DMS53 (cell line): ENCODE results near the gene MYOM1.
A peak's percentile ranks its signal among the peaks of the same experiment; 100 is the strongest.
"Not testable (repeated sequence)": the region's sequence is repeated elsewhere in the genome, so short reads cannot be mapped to it uniquely, and the experiment has no call there.

Experiments used
- DNase-seq: peaks from one replicate; lab custom pipeline; 2025; lab: John Stamatoyannopoulos, UW

The MYOM1 gene

DNA sequence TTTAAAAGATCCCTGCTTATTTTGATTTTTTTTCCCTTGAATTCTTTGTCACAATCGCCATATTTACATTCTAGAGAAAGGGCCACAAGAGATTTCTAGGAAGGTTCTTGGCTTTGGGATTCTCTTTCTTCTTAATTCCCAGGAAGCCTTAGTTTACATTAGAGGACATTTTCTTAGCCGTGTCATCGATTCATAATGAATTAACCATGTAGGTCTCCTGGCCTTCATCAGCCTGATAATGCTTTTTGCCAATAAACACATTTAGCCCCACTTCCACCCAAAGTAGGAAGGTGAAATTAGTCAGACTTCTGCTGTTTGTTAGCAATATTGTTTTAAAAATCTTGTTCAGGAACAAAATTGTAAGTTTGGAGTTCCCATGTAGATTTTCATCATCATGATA is 135.6 kb downstream of the MYOM1 start:
- no peak for DNase-seq

DNA sequence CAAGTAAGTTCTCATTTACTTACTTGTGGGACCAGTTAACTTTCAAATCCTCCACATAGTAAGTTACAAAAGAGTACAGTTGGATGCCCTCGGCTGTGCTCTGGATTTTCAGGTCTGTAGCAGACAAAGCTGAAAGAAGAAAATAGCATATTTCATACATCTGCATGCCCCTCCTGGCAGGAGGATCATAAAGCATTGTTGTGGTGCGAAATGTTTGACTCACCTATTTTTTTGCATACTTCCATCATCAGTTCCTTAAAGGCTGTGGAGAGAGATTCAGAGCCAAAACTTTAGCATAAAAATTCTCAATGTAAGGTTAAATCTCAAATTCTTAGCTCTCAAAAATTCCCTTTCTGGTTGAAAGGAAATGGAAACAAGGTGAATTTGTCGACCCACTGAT is 136.0 kb downstream of the MYOM1 start:
- DNase-seq = no peak

DNA sequence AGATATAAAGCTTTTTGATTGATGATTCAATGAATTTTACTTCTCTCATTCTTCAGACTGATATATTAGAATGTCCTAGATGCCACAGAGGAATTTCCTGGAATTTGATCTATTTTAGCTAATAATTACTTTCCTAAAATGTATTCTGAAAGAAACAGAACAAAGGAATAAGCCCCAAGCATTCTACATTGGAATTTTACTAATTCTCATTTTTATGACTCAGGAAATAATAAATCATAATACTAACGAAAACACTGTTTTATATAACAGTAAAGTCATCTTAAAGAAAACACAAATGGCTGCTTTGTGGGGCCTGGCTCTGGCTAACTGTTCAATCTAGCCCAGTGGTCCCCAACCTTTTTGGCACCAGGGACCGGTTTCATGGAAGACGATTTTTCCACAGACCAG is 138.2 kb downstream of the MYOM1 start:
- DNase-seq = no peak

DNA sequence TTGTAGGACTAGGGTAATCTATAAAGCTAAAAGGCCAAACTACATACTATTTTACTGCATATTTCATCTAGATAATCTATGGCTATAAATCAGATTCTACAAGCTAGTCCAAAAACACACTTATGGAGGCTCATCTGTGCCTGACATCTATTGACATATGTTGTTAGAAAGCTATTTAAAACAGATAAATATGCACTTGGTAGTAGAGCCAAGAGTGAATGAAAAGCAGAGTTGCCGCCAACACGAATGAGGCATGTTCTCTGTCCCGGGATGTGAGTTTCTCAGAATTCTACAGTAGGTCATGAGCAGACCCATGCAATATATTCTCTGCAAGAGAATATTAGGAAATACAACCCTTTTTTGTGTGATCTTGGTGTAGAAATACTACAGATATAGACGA is 140.1 kb downstream of the MYOM1 start:
- no peak for DNase-seq

DNA sequence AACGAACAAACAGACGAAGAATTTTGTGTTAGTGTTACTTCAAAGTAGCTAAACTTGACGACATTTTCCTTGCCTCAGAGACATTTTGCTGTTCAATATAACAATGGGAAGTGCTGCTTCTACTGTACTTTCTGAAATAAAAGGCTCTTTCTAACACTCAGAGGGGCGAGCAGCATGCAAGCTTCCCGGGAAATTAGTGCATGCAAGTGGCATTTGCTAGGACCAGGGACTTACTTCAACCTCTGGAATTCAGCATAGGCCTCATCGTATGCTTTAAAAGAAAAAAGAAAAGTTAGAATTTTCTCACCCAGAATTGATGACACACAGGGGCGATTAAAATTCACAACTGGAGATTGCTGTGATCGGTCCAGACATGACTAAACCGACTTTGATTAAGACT is 144.3 kb downstream of the MYOM1 start:
- no peak for DNase-seq

GRCh38 chr18:3074087-3074486 is 145.7 kb downstream of the MYOM1 start:
- no peak for DNase-seq

GRCh38 chr18:3073353-3073752 is 146.4 kb downstream of the MYOM1 start:
- not testable (repeated sequence) for DNase-seq

DNA sequence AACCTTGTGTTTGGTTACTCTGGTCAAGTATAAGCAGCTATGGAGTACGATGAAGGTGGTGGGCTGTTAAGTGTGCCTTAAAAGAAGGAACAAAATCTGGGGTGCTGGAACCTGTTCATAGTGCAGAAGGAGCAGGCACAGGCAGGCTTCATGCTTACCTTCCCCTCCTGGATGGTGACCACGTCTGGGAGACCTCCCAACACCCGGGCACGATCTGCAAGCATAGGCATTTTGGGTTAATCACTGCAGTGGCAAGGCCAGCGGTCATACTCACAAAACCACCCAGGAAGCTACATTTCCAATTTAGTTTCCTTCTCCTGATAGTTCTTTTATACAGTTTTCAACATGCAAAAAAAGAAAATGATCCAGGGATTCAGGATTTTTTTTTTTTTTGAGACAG is 148.1 kb downstream of the MYOM1 start:
- DNase-seq = no peak

DNA sequence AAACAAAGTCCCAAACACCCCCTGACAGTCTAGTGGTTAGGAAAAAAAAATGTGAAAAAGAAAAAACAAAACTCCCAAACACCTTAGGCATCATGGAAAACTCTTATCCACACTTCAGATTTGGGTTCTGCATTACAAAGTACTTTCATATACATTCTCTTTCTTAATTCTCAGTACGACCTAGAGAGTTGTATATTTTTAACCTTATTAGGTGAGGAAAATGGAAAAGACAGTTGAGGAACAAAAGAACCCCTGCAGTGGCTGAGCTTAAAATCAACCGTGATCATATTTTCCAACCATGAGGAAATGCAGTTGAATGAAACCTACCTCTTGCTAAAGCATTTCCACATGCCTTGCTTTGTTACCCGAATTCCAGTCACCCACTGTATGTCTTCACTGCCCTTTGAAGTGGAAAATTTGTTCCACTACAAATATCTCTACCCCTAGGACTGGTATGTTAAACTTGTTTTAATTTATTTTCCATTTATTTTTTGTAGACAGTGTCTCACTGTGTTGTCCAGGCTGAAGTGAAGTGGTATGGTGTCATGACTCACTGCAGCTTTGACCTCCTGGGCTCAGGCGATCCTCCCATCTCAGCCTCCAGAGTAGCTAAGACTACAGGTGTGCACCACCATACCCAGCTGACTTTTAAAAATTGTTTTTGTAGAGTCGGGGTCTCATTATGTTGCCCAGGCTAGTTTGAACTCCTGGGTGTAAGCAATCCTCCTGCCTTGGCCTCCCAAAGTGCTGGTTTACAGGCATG is 149.9 kb downstream of the MYOM1 start:
- no peak for DNase-seq

DNA sequence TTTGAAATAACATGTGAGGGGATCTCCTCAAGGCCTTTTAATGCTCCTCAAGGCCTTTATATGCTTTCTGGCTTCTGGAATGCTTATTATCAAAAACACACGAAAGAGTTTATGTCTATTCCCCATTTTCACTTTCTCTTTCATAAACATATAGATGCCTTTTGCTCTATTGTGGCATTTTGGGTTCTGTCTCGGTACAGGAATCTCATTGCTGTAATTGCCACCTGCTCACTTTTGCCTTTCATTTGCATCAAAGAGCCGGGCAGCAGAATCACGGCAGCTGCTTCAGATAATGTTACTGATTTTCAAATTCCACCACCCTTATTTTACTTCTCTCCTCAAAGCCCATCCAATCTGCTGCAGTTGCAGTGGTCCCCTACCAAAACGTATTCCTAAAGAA is 152.0 kb downstream of the MYOM1 start:
- DNase-seq = no peak

- DNase-seq = no peak
Observed at GRCh38 chr18:3067165-3067661, 152.6 kb downstream of the MYOM1 start.

- no peak for DNase-seq
Observed at GRCh38 chr18:3066341-3067110, 153.2 kb downstream of the MYOM1 start.

DNA sequence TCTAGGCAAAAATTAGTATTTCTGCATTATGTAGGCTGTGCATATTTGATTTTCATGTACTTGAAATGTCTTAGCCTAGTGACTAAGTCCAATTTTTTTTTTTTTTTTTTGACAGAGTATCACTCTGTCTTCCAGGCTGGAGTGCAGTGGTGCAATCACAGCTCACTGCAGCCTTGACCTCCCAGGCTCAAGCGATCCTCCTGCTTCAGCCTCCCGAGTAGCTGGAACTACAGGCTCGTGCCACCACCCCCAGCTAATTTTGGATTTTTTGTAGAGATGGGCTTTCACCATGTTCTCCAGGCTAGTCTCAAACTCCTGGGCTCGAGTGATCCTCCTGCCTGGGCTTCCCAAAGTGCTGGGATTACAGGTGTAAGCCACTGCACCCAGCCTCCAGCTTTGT is 156.0 kb downstream of the MYOM1 start:
- not testable (repeated sequence) for DNase-seq

GRCh38 chr18:3062798-3063680 is 156.7 kb downstream of the MYOM1 start:
- peak; percentile 82 for DNase-seq

DNA sequence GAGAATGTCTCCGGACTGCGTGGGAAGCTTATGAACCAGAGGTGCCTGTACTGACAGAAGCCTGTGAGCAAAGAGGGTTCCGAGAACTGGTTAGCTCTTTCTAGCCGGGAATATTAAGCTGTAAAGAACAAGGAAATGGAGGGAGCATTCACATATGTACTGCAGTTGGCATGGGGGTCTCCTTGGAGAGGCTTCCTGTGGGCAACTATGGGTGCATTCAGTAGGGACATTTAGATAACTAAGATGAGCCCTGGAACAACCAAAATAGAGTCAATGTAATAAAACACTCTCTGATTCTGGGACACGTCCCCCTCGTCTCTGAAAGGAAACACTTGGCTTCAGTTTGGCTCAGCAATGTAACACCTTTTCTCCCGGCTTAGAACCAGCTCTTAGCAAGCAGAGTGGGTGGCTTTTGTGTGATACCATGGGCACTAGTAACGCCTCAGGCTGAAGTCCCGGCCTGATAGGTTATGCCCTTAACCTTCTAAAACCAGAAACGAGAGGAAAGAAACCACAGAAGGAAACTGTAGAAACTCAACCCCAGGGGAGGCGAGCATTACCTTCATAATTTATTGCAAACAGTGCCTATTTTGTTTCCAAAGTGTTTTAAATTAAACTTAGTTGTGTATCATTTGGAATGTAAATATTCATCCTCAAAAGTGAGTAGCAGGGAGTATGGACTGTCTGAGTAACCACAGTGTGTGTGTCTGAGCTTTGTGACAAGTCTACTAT is 158.0 kb downstream of the MYOM1 start:
- no peak for DNase-seq

GRCh38 chr18:3060667-3061580 is 158.8 kb downstream of the MYOM1 start:
- no peak for DNase-seq

GRCh38 chr18:3059272-3059671 is 160.5 kb downstream of the MYOM1 start:
- DNase-seq = peak; percentile 40

DNA sequence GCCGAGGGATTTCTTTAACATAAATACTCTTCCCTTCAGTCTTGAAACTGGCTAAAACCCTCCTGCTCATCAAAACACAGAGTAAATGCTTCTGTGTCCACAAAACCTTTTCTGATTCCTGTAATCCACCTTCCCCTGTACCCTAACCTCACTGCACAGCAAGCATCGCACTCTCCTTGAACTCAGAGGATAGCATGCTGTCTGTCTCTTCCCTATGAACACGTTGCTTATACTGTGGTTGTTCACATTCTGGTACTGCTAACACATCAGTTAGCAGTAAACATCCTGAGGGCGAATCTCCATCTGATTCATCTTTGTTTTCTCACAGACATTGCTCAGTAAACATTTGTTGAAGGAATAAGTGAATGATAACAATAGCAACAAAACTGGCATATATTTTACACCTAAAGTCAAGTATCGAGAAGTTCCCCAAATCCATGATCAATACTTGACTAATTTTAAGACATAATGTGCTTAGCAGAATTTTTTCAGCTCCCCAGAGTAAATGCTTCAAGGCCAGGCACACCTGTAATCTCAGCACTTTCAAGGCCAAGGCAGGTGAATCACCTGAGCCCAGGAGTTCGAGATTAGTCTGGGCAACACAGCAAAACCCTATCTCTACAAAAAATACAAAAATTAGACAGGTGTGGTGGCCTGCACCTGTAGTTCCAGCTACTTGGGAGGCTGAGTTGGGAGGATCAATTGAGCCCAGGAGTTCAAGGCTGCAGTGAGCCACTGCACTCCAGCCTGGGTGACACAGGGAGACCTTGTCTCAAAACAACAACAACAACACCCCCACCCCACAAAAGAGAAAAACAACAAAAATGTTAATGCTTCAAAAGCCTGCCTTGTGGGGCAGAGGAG is 161.2 kb downstream of the MYOM1 start:
- peak; percentile 28 for DNase-seq

DNA sequence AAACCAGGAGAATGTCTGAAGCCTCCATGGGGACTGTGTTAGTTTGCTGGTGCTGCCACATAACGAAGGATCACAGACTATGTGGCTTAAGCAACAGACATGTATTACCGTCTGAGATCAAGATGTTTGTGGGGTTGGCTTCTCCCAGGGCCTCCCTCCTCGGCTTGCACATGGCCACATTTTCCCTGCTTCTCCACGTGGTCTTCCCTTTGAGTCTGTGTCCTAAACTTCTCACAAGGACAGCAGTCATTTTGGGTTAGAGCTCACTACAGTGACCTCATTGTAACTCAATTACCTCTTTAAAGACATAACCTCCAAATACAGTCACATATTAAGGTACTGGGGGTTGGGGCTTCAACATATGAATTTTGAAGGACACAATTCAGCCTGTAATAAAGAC is 162.2 kb downstream of the MYOM1 start:
- DNase-seq = no peak

GRCh38 chr18:3056311-3056710 is 163.5 kb downstream of the MYOM1 start:
- no peak for DNase-seq
